ENCODE results near the gene TRIML1. TPM values are rescaled to one million over a fixed set of nuclear protein-coding genes. Genes with fewer than 3 reads are reported as not detected.

Gene TRIML1
- total RNA-seq = not detected
- polyA plus RNA-seq = not detected
- long read RNA-seq, donor 1 = 0 reads
- long read RNA-seq, donor 2 = 0 reads

- intact Hi-C loops (cut with DNase I) = no loop called here
- H3K4me1 ChIP-seq (ENCODE audit: control insufficient read depth in 1 of 2, insufficient read depth in 2 of 2, low read length in 2 of 2) = no peaks in the 10 kb centered on the region
Measured at GRCh38 chr4:188139141-188139540, at the start of gene TRIML1. TSS of gene TRIML1 (plus strand) at chr4:188139441. CDS start at chr4:188139559, 118 bp downstream.

GRCh38 chr4:188092824-188093223 lies 46.4 kb upstream of the TRIML1 start:
- DNase-seq (no peak), ATAC-seq (ENCODE audit: low FRiP score) (no peak)
- Histone ChIP-seq H3K36me3 (ENCODE audit: control insufficient read depth in 1 of 2, insufficient read depth in 2 of 2, low read length in 1 of 2) (no peaks in the 10 kb centered on the region), H3K4me1 (ENCODE audit: control insufficient read depth in 1 of 2, insufficient read depth in 2 of 2, low read length in 2 of 2) (no peaks in the 10 kb centered on the region), H3K27me3 (ENCODE audit: control insufficient read depth in 1 of 2, insufficient read depth in 2 of 2, low read length in 1 of 2) (no peaks in the 10 kb centered on the region), H3K9me3 (ENCODE audit: control insufficient read depth, low read length) (no peaks in the 10 kb centered on the region), H3K27ac (ENCODE audit: low read depth in 1 of 2, low read length in 2 of 2) (no peak overlapping the region), H3K4me3 (ENCODE audit: low read length in 2 of 2) (no peak overlapping the region)
- WGBS, 2 donors = 93 to 94% methylated on average over 3 of the region's 3 CpGs
- intact Hi-C loops (cut with DNase I) = no loop called here

More at GRCh38 chr4:188139141-188139540, at the start of gene TRIML1:
- no peaks in the 10 kb centered on the region for H3K27me3 ChIP-seq (ENCODE audit: control insufficient read depth in 1 of 2, insufficient read depth in 2 of 2, low read length in 1 of 2)
- WGBS, 2 donors = 61 to 64% methylated on average over 3 of the region's 3 CpGs
- ATAC-seq (ENCODE audit: low FRiP score) (no peak), DNase-seq (no peak)
- no peaks in the 10 kb centered on the region for H3K36me3 ChIP-seq (ENCODE audit: control insufficient read depth in 1 of 2, insufficient read depth in 2 of 2, low read length in 1 of 2)
- no peaks in the 10 kb centered on the region for H3K9me3 ChIP-seq (ENCODE audit: control insufficient read depth, low read length)
- no peak within 1 kb of the TSS for H3K4me3 ChIP-seq (ENCODE audit: low read length in 2 of 2)
- no peak within 1 kb of the TSS for H3K27ac ChIP-seq (ENCODE audit: low read depth in 1 of 2, low read length in 2 of 2)

- intact Hi-C loops (cut with DNase I) = no loop called here
- Histone ChIP-seq H3K27me3 (ENCODE audit: control insufficient read depth in 1 of 2, insufficient read depth in 2 of 2, low read length in 1 of 2) (no peaks in the 10 kb centered on the region), H3K9me3 (ENCODE audit: control insufficient read depth, low read length) (no peaks in the 10 kb centered on the region), H3K4me3 (ENCODE audit: low read length in 2 of 2) (no peak overlapping the region), H3K36me3 (ENCODE audit: control insufficient read depth in 1 of 2, insufficient read depth in 2 of 2, low read length in 1 of 2) (no peaks in the 10 kb centered on the region), H3K27ac (ENCODE audit: low read depth in 1 of 2, low read length in 2 of 2) (no peak overlapping the region), H3K4me1 (ENCODE audit: control insufficient read depth in 1 of 2, insufficient read depth in 2 of 2, low read length in 2 of 2) (no peaks in the 10 kb centered on the region)
- DNase-seq (no peak), ATAC-seq (ENCODE audit: low FRiP score) (peak; percentile 54)
- 98 to 99% methylated on average over 40 of the region's 40 CpGs for WGBS, 2 donors
Measured at GRCh38 chr4:188106454-188106853, 32.8 kb upstream of the TRIML1 start.

- Histone ChIP-seq H3K27me3 (ENCODE audit: control insufficient read depth in 1 of 2, insufficient read depth in 2 of 2, low read length in 1 of 2) (no peaks in the 10 kb centered on the region), H3K9me3 (ENCODE audit: control insufficient read depth, low read length) (no peaks in the 10 kb centered on the region), H3K36me3 (ENCODE audit: control insufficient read depth in 1 of 2, insufficient read depth in 2 of 2, low read length in 1 of 2) (no peaks in the 10 kb centered on the region), H3K4me1 (ENCODE audit: control insufficient read depth in 1 of 2, insufficient read depth in 2 of 2, low read length in 2 of 2) (no peaks in the 10 kb centered on the region), H3K27ac (ENCODE audit: low read depth in 1 of 2, low read length in 2 of 2) (no peak overlapping the region), H3K4me3 (ENCODE audit: low read length in 2 of 2) (no peak overlapping the region)
- ATAC-seq (ENCODE audit: low FRiP score) = no peak
- intact Hi-C loops (cut with DNase I) = no loop called here
- 73 to 78% methylated on average over 10 of the region's 10 CpGs for WGBS, 2 donors
- no peak for DNase-seq
Measured at GRCh38 chr4:188107931-188108843, 31.1 kb upstream of the TRIML1 start.

GRCh38 chr4:188109157-188109755 lies 30.0 kb upstream of the TRIML1 start, which contains the start of gene TRIML2:
TSS of gene TRIML2 (minus strand) at chr4:188109603. CDS start at chr4:188105368, 4,235 bp downstream.
- H3K27ac ChIP-seq (ENCODE audit: low read depth in 1 of 2, low read length in 2 of 2) = no peak within 1 kb of the TSS
- DNase-seq = no peak
- no peak for ATAC-seq (ENCODE audit: low FRiP score)
- H3K4me3 ChIP-seq (ENCODE audit: low read length in 2 of 2) = no peak within 1 kb of the TSS
- intact Hi-C loops (cut with DNase I) = no loop called here
- no peaks in the 10 kb centered on the region for H3K9me3 ChIP-seq (ENCODE audit: control insufficient read depth, low read length)
- no peaks in the 10 kb centered on the region for H3K4me1 ChIP-seq (ENCODE audit: control insufficient read depth in 1 of 2, insufficient read depth in 2 of 2, low read length in 2 of 2)
- no peaks in the 10 kb centered on the region for H3K36me3 ChIP-seq (ENCODE audit: control insufficient read depth in 1 of 2, insufficient read depth in 2 of 2, low read length in 1 of 2)
- no peaks in the 10 kb centered on the region for H3K27me3 ChIP-seq (ENCODE audit: control insufficient read depth in 1 of 2, insufficient read depth in 2 of 2, low read length in 1 of 2)
- 82 to 83% methylated on average over 11 of the region's 11 CpGs for WGBS, 2 donors

- H3K27me3 ChIP-seq (ENCODE audit: control insufficient read depth in 1 of 2, insufficient read depth in 2 of 2, low read length in 1 of 2) = no peaks in the 10 kb centered on the region
- no peak overlapping the region for H3K27ac ChIP-seq (ENCODE audit: low read depth in 1 of 2, low read length in 2 of 2)
- ATAC-seq (ENCODE audit: low FRiP score) (no peak), DNase-seq (no peak)
- H3K9me3 ChIP-seq (ENCODE audit: control insufficient read depth, low read length) = no peaks in the 10 kb centered on the region
- H3K4me3 ChIP-seq (ENCODE audit: low read length in 2 of 2) = no peak overlapping the region
- 58 to 73% methylated on average over 3 of the region's 3 CpGs for WGBS, 2 donors
- H3K36me3 ChIP-seq (ENCODE audit: control insufficient read depth in 1 of 2, insufficient read depth in 2 of 2, low read length in 1 of 2) = no peaks in the 10 kb centered on the region
- H3K4me1 ChIP-seq (ENCODE audit: control insufficient read depth in 1 of 2, insufficient read depth in 2 of 2, low read length in 2 of 2) = no peaks in the 10 kb centered on the region
- intact Hi-C loops (cut with DNase I) = no loop called here
Measured at GRCh38 chr4:188110036-188110435, 29.2 kb upstream of the TRIML1 start.

- H3K36me3 ChIP-seq (ENCODE audit: control insufficient read depth in 1 of 2, insufficient read depth in 2 of 2, low read length in 1 of 2) = no peaks in the 10 kb centered on the region
- ATAC-seq (ENCODE audit: low FRiP score) = no peak
Measured at GRCh38 chr4:188110741-188111471, 28.3 kb upstream of the TRIML1 start.

GRCh38 chr4:188111955-188112354 lies 27.3 kb upstream of the TRIML1 start:
- no peaks in the 10 kb centered on the region for H3K4me1 ChIP-seq (ENCODE audit: control insufficient read depth in 1 of 2, insufficient read depth in 2 of 2, low read length in 2 of 2)

More at GRCh38 chr4:188110741-188111471, 28.3 kb upstream of the TRIML1 start:
- H3K27ac ChIP-seq (ENCODE audit: low read depth in 1 of 2, low read length in 2 of 2) = no peak overlapping the region
- no peaks in the 10 kb centered on the region for H3K27me3 ChIP-seq (ENCODE audit: control insufficient read depth in 1 of 2, insufficient read depth in 2 of 2, low read length in 1 of 2)
- intact Hi-C loops (cut with DNase I) = no loop called here
- no peak overlapping the region for H3K4me3 ChIP-seq (ENCODE audit: low read length in 2 of 2)
- WGBS, 2 donors = 77 to 78% methylated on average over 7 of the region's 7 CpGs
- H3K4me1 ChIP-seq (ENCODE audit: control insufficient read depth in 1 of 2, insufficient read depth in 2 of 2, low read length in 2 of 2) = no peaks in the 10 kb centered on the region
- no peak for DNase-seq
- no peaks in the 10 kb centered on the region for H3K9me3 ChIP-seq (ENCODE audit: control insufficient read depth, low read length)

More at GRCh38 chr4:188111955-188112354, 27.3 kb upstream of the TRIML1 start:
- Histone ChIP-seq H3K4me3 (ENCODE audit: low read length in 2 of 2) (no peak overlapping the region), H3K36me3 (ENCODE audit: control insufficient read depth in 1 of 2, insufficient read depth in 2 of 2, low read length in 1 of 2) (no peaks in the 10 kb centered on the region), H3K27me3 (ENCODE audit: control insufficient read depth in 1 of 2, insufficient read depth in 2 of 2, low read length in 1 of 2) (no peaks in the 10 kb centered on the region), H3K27ac (ENCODE audit: low read depth in 1 of 2, low read length in 2 of 2) (no peak overlapping the region), H3K9me3 (ENCODE audit: control insufficient read depth, low read length) (no peaks in the 10 kb centered on the region)
- DNase-seq = no peak
- no peak for ATAC-seq (ENCODE audit: low FRiP score)
- 75 to 91% methylated on average over 6 of the region's 6 CpGs for WGBS, 2 donors
- intact Hi-C loops (cut with DNase I) = no loop called here

Measured in aorta (tissue), 5 donors.